ENCODE measurements around the gene CSAD.

DNA sequence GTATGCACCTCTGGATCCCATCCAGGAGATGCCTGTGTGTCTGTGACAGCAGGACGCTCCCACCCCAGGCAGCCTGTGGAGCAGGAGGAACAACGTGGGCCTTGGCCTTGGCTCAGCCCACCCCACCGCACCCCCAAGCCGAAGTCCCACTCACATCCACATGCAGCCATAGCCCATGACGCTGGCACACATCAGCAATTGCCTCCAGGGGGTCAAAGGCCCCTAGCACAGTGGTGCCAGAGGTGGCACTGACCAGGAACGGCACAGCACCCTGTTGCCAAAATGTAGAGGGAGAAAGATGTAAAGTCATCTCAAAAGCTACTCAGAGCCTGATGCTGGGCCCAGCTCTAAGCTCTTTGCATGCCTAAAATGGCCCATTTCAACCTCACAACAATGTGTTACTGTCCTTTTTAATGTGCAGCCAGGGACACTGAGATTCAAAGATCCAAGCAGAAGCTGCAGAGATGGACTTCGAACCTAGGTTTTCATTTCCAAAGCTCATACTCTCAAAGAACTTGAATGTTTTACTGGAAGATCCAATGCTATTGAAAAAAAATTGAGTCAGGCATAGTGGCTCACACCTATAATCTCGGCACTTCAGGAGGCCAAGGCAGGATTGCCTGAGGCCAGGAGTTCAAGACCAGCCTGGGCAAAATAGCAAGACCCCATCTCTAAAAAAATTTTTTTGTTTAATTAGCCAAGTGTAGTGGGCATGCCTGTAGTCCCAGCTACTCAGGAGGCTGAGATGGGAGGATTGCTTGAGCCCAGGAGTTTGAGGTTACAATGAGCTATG lies 19.4 kb downstream of the CSAD start:
- TF ChIP-seq, protein P1, sequence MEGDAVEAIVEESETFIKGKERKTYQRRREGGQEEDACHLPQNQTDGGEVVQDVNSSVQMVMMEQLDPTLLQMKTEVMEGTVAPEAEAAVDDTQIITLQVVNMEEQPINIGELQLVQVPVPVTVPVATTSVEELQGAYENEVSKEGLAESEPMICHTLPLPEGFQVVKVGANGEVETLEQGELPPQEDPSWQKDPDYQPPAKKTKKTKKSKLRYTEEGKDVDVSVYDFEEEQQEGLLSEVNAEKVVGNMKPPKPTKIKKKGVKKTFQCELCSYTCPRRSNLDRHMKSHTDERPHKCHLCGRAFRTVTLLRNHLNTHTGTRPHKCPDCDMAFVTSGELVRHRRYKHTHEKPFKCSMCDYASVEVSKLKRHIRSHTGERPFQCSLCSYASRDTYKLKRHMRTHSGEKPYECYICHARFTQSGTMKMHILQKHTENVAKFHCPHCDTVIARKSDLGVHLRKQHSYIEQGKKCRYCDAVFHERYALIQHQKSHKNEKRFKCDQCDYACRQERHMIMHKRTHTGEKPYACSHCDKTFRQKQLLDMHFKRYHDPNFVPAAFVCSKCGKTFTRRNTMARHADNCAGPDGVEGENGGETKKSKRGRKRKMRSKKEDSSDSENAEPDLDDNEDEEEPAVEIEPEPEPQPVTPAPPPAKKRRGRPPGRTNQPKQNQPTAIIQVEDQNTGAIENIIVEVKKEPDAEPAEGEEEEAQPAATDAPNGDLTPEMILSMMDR (IDR thresholded peaks at IDR 0.05), result no peak
- no peak for TF ChIP-seq POLR2A (IDR thresholded peaks at IDR 0.05)
